Measurements from ENCODE around the gene DIRAS1.

DIRAS1 gene, protein sequence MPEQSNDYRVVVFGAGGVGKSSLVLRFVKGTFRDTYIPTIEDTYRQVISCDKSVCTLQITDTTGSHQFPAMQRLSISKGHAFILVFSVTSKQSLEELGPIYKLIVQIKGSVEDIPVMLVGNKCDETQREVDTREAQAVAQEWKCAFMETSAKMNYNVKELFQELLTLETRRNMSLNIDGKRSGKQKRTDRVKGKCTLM

DNA sequence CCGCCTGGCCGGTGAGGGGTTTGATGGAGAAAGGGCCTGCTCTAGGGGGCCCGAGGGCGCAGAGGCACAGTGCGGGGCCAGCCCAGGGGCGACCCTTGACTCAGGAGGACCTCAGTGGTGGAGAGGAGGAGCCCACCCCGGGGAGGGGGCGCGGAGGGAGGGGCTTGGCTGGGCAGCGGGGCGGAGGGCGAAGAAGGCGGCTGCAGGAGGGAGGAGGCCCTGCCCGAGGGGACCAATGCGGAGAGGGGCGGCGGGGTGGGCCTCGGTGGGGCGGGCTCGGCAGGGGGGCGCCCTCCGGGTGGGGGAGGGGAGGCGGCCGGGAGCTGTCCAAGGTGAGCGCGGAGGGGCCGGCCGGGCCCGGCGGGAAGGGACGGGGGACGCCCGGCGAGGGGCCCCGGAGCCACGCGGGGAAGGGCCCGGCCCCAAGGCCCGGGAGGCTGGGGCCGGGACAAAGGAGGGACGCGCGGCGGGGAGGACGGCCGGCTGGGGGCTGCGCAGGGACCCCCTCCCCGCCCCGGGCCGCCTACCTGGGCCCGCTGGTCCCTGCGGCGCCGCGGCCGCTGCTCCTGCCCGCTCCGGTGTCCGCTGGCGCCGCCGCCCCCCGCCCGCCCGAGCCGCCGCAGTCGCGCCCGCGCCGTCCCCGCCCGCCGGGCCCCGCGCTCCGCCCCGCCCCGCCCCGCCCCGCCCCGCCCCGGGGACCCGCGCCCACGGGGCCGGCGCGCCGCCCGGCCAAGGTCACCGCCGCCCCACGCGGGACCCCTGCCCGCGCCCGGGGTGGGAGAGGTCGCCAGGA is at the start of gene DIRAS1:
DIRAS1 (minus strand) TSS at position 596 of the 793 bp plus-strand sequence. CDS start 3,566 bp downstream, outside the sequence.
- DNase-seq = no peak

DNA sequence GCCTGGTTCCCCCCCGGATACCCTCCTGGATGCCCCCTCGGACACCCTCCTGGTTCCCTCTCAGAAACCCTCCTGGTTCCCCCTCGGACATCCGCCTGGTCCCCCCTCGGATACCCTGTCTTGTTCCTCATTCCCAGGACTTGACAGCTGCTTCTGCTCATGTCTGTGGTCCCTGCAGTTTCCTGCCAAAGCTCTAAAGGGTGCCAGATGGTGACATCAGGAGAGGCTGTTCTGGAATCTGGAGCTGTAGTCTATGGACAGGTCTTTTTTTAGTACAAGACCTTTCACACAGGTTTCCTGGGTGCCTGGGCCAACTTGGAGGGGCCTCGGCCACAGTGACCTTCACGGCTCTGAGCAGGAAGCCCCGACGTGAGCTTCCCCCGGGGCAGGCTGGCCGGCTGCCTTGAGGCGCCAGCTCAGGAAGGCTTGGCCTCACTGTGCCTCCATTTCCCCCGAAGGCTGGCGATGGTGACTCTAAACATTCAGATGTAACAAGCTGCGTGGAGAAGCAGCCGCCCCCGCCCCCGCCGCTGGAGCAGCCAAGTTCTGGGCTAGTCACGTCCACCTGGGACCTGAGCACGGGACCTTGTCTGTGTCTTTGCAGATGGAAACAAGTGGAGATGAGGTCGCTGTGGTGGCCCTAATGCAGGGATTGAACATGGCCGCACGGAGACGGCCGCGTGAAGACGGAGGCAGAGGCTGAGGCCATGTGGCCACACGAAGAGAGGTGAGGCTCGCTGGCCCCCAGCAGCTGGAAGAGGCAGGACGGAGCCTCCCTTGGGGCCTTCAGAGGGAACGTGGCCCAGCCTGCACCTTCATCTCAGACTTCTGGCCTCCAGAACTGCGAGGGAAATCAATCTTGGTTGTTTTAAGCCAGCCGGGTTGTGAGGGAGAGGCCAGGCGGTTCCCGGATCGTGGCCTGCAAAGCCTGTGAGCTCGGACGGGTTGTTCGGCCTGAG is 49.2 kb upstream of the DIRAS1 start:
- DNase-seq = no peak

DNA sequence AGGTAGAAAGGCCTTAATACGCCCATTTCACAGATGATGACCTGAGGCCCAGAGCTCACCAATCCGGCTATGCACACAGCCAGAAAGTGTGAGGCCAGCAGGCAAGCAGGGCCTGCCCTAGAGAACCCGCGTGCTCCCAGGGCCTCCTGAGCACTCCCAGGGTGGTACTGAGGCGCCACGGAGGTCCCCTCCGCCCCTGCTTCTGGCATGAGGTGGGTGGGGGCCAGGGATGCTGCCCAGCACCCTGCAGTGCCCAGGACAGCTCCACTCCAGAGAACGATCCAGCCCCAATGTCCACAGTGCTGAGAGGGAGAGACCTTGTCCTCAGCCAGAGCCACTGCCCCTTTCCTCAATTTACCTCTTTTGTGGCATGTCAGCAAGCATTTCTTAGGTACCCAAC is 48.0 kb upstream of the DIRAS1 start:
- DNase-seq = no peak

DNA sequence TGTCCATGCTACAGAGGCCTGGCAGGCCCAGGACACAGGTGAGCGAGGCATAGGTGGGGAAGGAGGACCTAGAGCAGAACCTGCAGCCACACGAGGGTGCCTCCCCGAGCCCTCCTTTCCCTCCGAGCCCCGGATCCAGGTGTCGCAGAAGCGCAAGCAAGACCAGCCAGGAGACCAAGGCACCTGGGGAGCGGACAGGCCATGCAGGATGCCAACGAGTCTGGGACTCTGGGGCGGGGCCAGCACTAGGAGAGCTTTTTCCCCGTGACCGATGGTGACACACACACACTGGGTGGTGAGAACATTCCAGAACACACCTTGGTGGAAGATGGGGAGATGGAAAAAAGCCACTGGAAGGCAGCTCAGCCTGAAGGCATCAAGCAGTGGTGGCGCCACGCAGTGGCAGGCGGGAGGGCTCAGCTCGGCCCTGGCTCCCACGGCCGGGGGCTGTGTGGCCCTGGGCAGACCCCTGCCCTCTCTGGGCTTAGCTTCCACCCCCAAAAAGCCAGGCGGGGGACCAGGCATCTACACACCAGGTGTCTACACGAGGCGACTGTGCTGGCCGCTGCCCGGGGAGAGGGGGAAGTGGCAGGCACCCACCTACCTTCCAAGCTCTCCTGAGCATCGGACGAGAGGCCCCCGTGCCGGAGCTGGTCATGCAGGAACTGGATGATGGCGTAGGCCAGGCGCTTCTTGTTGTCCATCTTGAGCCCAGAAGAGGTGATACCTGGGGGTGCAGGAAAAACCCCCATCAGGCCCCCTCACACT is 47.4 kb upstream of the DIRAS1 start:
- DNase-seq = no peak

DNA sequence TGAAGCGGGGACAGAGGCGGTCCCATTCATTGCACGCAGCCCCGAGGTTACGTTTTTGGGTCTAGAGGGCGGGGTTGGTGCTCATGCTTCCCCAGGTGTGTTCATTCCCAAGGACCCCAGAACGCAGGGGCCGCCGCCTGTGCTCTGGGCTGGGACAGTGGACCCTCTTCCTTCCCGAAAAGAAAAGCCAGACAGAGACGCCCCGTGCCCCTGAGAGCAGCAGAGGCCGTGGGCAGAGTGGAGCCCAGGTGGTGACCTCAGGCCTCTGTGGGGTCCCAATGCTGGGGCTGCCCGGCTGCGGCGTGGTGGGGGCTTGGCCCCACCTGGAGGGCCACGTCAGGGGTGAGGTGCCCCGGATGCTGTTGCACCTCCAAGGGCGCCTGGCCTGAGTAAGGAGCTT is 46.5 kb upstream of the DIRAS1 start:
- DNase-seq = no peak

DNA sequence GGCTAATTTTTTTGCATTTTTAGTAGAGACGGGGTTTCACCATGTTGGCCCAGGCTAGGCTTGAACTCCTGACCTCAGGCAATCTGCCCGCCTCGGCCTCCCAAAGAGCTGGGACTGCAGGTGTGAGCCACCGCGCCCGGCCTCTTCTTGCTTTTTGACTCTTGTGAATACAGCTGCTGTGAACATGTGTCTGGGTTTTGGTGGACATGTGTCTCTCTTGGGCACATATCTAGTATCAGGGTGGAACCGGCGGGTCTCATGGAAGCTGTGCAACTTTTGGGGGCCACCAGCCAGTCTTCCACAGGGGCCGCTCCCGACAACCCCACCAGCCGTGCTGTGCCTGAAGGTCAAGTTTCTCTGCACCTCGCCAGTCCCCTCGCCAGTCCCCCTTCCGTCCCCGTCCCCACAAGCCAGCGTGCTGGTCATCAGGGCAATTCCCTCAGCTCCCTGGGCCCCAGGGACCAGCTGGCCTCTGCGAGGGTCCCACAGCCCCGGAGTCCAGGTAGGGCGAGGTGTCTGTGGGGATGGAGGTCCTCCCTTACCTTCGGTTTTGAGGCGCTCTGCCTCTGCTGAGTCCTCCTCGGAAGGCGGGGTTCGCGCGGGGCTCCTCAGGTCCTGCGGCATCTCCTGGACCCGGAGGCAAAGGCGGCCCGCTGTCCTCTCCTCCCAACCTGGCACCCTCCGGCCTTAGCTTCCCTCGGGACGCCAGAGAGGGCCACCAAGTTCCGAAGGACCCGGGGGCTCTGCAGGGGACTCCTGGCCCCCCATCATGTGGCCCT is 45.6 kb upstream of the DIRAS1 start:
- DNase-seq = no peak

DNA sequence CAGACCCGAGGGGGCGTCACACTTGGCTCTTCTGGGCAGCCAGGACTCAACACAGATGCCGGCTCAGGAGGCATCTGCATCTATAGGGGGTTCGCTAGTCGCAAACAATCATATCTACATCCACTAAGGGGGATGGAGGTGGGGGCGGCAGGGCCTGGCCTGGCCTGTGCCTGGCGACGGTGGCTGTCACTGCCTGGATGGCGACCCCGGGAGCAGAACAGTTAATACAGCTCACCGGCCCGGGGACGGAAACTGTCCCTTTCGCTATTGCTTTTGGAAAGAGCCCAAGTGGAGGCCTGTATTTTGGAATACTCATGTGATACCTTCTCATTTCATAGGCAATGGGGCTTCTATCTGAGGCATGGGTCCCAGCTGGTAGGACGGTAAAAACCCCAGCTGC is 44.2 kb upstream of the DIRAS1 start:
- DNase-seq = no peak

DNA sequence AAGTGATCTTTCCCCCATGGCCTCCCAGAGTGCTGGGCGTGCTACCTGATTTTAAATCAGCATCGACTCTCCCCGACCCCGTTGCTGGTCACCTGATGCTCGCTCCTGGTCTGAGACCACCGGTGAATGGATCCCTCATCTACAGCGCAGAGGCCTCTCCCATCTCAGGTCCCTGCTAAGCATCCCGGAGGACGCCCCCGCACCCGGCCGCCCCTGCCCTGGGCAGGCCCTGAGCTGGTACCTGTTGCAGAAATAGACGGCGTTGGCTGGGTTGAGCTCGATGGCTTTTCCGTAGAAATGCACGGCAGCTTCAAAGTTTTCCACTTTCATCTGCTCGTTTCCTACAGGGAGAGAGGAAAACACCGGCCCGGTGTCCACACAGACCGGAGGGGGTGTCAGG is 43.8 kb upstream of the DIRAS1 start:
- DNase-seq = no peak

DNA sequence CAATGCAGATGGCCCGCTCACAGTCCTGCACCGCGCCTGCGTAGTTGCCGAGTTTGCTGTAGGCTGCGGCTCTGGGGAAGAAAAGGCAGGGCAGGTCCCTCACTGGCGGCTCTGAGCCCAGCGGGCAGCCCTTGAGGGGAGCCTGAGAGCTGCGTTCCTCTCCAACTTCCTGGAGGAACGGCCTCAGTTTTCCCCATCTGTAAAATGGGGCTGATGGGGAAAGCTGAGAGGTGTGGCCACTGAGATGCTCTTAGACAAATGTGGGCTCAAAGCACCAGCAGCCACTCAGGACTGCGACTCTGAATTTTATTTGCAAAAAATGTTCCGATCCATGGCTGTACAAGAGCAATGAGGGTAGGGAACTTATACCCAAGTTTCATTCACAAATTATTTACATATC is 42.5 kb upstream of the DIRAS1 start:
- DNase-seq = no peak

DNA sequence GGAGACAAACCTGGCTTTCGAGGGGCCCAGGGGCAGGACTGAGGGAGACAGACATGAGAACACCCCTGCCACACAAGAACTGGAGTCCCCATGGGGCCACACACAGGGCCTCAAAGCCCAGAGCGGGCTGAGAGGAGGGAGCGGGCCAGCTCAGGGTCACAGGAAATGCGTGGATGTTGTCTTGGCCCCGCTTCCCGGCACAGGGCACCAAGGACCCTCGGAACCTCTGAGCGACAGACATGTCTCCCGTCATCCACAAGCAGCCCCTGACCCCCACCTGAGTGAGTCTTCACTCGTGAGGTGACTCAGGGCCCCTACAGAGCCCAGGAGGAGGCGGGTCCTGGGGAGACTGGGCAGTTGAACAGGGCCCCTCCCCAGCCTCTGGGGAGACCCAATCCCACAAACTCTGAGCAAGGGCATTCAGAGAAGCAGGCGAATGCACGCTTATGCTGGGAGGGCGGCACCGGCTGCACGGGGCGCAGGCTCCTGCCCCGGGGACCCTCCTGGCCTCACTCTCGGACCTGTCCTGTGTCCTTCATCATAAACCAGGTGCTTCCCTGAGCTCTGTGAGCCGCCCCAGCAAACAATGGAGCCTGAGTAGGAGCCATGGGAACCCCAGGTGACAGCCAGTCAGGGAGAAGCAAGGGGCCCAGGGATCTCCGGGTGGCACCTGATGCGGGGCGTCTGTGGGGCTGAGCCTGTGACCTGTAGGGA is 41.8 kb upstream of the DIRAS1 start:
- no peak for DNase-seq

DNA sequence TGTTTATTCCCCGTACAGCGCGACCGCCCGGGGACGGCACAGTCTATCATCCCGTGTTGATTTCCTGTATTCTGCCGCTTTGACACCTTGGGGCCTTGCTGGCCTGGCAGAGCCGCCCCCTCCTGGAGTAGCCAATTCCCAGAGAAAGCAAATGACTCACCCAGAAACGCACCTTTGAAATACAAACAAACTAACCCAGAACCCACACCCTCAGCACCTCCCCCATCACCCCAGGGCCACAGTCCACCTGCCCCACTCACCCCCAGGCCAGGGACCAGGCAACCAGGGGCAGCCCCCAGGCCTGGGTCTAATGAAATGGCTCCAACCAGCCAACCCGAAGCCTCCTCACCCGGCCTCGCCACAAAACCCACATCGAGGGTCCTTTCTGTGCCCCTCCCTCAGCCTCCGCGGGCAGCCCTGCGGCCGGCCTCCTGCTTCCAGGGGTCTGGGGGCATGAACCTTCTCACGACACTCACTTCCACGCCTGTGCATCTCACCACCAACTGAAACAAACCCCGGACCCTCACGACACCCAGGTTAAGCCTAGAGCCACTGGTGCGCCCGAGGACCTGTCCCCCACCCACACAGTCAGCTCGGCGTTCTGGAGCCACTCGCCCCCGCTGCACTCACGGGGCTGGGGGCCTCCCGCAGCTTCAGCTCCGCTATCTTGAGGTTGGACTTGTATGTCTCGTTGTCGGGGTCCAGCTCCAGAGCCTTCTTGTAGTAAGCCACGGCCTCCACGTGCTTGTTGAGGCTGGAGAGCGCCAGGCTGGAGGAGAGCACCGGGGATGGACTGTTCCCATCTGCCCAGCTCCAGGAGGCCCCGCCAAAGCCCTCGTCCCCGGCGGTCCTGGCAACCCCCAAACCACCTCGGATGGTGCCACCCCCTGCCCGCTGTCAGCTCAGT is 41.0 kb upstream of the DIRAS1 start:
- DNase-seq = no peak

DNA sequence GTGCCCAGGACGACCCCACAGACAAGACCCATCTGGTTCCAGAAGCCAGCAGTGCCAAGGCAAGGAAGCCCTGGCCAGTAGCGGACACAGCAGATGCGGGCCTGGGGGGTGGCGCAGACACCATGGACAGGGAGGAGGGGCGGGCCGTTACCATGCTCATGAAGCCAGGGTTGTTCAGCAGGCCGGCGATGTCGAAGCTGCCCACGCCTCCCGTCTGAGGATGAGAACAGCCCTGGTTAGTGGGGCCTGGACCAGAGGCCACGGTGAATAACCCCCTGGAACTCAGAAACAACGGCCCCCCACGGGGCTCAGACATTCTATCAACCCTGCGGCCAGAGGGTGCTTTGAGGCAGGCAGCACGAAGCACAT is 40.1 kb upstream of the DIRAS1 start:
- DNase-seq = no peak

DNA sequence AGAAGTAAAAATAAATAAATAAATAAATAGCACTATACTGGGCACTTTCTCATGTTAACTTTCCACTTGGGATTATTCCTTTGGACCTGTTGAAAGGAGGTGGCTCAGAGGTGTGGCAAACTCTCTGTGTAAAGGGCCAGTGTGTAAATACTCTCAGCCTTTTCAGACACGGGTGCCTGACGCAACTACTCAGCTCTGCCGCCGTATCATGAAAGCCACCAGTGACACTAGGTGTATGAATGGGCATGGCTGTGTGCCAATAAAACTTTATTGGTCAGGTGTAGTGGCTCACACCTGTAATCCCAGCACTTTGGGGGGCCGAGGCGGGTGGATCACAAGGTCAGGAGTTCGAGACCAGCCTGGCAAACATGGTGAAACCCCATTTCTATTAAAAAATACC is 38.8 kb upstream of the DIRAS1 start:
- DNase-seq = no peak

DNA sequence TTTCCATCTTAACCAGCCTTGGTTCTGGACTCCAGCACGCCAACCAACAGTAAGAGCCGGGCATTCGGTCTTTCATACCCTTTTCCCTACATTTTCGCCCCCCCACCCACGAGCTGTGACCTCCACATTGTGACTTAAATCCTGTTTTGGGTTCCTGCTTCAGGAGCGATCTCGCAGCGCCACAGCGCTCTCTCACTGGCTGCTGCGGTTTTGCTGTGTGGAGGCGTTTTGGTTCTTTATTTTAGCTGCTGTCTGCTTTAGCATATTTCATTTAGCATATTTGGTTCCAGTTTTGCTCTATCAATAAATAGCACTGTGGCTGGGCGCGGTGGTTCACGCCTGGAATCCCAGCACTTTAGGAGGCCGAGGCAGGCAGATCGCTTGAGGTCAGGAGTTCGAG is 38.2 kb upstream of the DIRAS1 start:
- no peak for DNase-seq

DNA sequence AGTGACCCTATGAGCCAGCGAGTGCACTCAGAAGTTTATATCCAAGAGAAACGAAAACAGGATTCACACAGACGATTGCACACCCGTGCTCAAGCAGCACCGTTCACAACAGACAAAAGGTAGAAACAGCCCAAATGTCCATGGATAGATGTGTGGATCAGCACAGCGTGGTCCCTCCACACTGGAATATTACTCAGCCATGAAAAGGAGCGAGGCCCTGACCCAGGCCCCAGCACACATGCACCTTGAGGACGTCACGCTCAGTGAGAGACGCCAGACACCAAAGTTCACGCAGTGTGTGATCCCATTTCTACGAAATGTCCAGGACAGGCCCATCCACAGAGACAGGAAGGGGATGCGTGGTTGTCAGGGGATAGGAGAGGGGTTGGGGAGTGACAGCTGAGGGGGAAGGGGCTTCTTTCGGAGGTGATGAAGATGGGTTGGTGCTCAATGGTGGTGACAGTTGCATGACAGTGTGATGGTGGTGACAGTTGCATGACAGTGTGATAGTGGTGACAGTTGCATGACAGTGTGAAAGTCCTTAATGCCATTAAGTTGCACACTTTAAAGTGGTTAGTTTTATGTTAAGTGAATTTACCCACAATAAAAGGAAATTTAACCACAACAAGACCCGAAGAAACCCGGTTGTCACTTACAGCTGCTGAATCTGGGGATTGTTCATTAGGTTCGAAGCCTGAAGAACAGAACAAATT is 37.6 kb upstream of the DIRAS1 start:
- no peak for DNase-seq

DNA sequence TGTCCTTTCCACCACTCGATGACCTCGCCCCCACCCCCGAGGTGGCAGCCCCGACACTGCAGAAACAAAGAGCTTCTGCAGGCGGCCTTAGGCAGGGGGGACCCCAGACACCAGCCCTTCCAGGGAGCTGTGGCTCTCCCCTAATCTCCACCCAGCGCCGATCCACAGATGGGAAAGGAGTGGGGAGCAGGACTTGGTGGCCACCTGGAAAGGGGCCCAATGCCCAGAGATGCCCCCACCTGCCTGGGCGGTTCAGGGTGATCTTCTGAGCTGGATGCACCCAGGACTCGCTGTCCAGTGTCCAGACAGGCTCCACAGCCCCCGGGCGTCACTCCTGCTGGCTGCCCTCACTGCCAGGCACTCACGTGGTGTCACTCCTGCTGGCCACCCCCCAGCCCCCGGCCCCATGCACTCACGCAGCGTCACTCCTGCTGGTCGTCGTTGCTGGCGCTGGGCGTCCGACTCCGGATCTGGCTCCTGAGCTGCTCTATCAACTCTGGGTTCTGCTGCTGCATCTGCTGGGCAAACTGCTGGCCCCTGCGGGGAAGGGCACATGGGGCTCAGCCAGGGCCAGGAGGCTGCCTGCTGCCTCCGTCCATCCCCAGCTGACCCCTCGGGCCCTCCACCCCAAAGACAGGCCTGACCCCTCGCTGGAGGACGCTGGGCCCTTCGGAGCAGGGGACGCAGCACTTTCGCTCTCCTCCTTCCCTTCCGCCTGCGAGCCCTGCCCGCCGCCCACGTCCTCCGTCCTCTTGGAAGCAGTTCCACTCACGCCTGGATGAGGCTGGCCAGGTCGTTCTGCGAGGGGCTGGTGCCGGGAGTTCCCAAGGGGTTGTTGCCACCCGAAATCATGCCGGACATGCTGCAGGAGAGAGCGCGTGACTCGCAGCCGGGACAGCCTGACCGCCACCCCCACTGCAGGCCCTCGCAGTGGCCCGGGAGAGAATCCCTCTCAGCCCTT is 36.0 kb upstream of the DIRAS1 start:
- no peak for DNase-seq

DNA sequence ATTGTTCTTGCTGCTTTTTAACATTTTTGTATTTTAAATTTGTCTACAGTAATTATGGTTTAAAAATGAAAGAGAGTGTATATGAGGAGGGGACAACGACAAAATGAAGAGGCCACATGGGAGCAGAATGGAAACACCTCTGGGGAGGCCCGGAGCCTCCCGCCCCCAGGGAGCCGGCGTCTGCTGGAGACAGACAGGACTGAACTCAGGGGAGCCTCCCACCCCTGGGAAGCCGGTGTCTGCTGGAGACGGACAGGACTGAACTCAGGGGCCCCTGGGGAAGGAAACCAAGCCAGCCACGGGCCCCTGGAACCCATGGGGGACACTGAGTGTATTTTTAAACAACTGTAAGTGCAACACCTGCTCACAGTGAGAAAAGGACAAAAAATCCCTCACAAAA is 35.3 kb upstream of the DIRAS1 start:
- DNase-seq = no peak

DNA sequence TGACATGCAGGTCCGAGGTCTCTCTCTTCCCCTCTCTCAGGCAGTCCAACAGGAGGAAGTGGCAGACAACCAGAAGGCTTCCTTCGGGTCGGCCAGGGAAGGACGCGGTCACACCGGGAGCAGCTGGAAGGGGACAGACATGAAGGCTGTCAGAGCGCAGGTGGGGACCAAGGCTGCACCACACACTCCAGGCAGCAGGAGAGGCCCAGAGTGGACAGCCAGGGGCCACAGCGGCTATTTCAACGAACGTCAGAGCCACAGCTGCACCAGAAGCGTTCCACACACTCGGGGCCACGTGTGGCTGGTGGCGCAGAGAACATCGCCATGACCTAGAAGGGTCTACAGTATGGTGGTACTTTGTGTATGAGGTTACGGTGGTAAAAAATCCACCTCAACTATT is 34.6 kb upstream of the DIRAS1 start:
- DNase-seq = no peak

DNA sequence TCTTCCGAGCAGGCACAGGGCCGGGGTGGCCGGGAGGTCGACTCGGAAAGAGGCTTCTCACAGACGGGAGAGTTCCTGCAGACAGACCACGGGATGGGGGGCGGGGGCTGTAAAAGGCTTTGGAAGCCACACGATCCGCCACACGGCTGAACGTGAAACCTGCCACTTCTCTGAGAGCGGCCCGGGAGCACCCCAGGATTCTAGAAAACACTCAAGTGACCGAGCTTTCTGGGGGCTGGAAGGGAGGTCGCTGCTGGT is 34.2 kb upstream of the DIRAS1 start:
- DNase-seq = no peak
